C4-2B (cell line): ENCODE measurements around the gene TBX4.

ENCODE experiments used
- ZFX ChIP-seq: fragments of 450-650 bp; IDR thresholded peaks from 2 replicates; pipeline ENCODE4 v1.6.1; 2017
- TF ChIP-seq, protein P1 (sequence below): fragments of 450-650 bp; conservative IDR thresholded peaks from 2 replicates; pipeline ENCODE4 v1.5.1; 2017; ENCODE audit warnings: mild to moderate bottlenecking

DNA sequence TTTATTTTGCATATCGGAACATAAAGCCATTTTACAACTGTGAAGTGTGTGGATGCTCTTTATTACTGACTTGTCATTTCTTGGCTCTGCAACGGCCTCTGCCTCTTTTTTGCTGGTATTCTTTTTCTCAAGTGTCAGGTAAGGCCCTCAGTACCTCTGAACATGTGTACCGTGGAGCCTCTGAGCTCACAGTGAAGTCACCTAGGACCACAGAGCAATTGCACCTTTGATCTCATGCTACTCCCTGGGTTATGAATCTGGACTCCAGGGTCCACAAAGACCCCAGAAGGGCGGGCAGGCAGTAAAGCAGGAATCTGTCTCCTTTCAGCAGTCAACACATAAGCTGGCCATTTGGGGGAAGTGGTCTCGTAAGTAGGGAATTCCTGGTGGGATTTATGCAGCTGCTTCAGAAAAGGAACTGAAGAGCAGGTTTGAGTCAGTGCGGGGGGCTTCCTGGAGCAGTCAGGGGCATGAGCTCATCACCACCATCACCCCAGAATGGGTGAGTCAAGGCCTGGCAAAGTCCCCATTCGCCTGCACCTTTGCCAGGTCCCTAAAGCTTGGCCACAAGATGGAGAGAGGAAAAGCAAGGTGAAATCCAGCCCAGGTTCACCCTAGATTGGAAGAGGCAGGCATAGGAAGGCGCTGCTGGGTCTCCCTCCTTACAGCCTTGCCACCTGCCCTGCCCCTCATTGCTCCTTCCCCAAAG is 33.0 kb downstream of the TBX4 start:
- TF ChIP-seq, protein P1, sequence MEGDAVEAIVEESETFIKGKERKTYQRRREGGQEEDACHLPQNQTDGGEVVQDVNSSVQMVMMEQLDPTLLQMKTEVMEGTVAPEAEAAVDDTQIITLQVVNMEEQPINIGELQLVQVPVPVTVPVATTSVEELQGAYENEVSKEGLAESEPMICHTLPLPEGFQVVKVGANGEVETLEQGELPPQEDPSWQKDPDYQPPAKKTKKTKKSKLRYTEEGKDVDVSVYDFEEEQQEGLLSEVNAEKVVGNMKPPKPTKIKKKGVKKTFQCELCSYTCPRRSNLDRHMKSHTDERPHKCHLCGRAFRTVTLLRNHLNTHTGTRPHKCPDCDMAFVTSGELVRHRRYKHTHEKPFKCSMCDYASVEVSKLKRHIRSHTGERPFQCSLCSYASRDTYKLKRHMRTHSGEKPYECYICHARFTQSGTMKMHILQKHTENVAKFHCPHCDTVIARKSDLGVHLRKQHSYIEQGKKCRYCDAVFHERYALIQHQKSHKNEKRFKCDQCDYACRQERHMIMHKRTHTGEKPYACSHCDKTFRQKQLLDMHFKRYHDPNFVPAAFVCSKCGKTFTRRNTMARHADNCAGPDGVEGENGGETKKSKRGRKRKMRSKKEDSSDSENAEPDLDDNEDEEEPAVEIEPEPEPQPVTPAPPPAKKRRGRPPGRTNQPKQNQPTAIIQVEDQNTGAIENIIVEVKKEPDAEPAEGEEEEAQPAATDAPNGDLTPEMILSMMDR: no peak
- TF ChIP-seq ZFX: no peak
